ENCODE data around the gene R3HDM1. TPM values are rescaled to one million over a fixed set of nuclear protein-coding genes. Genes with fewer than 3 reads are reported as not detected.

The R3HDM1 gene
- total RNA-seq, 3 donors from 2014 or later = 41.5 to 54.3 (median 51.5) TPM

DNA sequence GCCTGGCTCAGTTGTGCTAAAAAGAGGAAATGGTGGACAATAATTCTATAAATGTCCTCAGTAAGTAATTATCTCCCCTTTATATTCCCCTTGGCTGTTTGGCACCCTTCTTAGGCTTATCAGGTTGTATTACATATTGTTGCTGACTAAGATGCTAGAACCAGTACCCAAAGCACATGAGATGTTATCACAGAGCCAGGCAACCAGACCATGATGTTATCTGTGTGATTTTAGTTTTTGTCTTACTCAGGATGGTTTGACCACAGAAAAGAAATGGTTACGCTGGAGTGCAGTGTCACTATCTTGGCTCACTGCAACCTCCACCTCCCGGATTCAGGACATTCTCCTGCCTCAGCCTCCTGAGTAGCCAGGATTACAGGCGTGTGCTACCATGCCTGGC is 15.2 kb downstream of the R3HDM1 start:
- Mint-ChIP-seq H3K4me3 (no peak overlapping the region), H3K27me3 (ENCODE audit: low read depth) (no peaks in the 10 kb centered on the region), H3K9me3 (no peaks in the 10 kb centered on the region), H3K36me3 (ENCODE audit: insufficient read depth) (peaks cover 13% of the 10 kb centered on the region), H3K4me1 (ENCODE audit: low read depth) (peaks cover 20% of the 10 kb centered on the region)
- ATAC-seq = peak; percentile 25 to 55
- no peak for DNase-seq

DNA sequence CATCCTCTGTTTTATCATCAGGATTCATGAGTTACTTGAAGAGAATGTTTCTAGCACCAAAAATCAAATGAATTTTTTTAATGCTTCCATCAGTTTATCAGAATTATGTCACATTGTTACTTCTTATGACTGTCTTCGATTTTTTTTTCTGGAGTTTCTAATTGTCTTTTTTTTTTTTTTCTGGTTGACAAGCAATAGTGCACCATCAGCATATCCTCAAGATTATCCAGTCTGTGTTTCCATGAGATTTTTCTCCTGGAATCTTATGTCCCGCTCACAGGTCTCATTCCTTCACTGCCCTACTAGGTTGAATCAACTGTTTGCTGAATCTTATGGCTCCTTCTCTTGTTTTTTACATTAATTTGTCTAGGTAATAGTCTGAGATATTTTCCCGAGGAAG is 16.0 kb downstream of the R3HDM1 start:
- H3K4me3 Mint-ChIP-seq = no peak overlapping the region
- no peaks in the 10 kb centered on the region for H3K27me3 Mint-ChIP-seq (ENCODE audit: low read depth)
- H3K36me3 Mint-ChIP-seq (ENCODE audit: insufficient read depth) = peaks cover 13% of the 10 kb centered on the region
- ATAC-seq (no peak), DNase-seq (no peak)
- no peaks in the 10 kb centered on the region for H3K9me3 Mint-ChIP-seq
- H3K4me1 Mint-ChIP-seq (ENCODE audit: low read depth) = peaks cover 19% of the 10 kb centered on the region

DNA sequence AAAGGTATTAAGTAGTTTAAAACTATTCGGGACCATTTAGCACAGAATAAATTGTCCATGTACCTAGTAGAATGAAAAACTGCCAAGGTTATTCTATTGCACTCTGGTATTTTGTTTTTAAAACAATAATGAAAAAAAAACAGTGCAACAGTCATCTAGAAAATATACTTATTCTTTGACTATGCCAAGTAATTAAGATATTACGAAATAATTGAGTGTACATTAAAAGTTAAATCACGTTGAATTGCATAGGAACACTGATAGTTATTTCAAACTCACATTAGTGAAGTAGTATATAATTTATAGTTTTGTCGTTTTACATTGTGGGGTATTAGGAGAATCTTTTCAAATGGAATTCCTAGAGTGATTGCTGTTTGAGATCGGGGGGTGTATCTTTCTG is 20.1 kb downstream of the R3HDM1 start:
- ATAC-seq = no peak
- Mint-ChIP-seq H3K4me3 (no peak overlapping the region), H3K36me3 (ENCODE audit: insufficient read depth) (peaks cover 20% of the 10 kb centered on the region), H3K4me1 (ENCODE audit: low read depth) (peaks cover 13% of the 10 kb centered on the region), H3K27me3 (ENCODE audit: low read depth) (no peaks in the 10 kb centered on the region), H3K9me3 (no peaks in the 10 kb centered on the region)
- DNase-seq = no peak

DNA sequence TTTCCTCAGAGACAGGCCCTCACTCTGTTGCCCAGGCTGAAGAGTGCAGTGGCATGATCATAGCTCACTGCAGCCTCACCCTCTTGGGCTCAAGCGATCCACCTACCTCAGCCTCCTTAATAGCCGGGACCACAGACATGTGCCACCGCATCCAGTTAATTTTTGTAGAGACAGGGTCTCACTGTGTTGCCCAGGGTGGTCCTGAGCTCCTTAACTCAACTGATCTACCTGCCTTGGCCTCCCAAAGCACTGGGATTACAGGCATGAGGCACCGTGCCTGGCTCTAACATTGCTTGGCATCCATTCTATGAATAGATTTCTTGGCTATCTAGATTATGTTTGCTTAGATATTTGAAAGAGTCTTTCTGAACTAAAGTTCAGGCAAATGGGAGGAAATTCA is 21.6 kb downstream of the R3HDM1 start:
- H3K36me3 Mint-ChIP-seq (ENCODE audit: insufficient read depth) = peaks cover 18% of the 10 kb centered on the region
- H3K4me3 Mint-ChIP-seq = no peak overlapping the region
- ATAC-seq = no peak
- no peaks in the 10 kb centered on the region for H3K9me3 Mint-ChIP-seq
- no peaks in the 10 kb centered on the region for H3K27me3 Mint-ChIP-seq (ENCODE audit: low read depth)
- no peak for DNase-seq
- H3K4me1 Mint-ChIP-seq (ENCODE audit: low read depth) = peaks cover 11% of the 10 kb centered on the region

DNA sequence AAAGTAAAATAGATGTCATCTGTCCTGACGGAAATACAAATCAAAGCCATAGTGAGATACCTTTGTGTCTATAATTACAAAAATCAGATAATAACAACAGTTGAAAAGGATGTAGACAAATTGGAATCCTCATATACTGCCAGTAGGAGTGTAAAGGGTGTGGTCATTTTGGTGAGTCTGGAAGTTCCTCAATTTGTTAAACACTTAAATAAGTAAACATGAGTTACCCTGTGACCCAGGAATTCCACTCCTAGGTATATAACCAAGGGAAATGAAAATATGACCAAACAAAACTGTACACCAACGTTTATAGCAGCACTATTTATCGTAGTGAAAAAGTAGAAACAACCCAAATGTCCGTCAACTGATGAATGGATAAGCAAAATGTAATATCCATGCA is 24.0 kb downstream of the R3HDM1 start:
- ATAC-seq (no peak), DNase-seq (no peak)
- Mint-ChIP-seq H3K27me3 (ENCODE audit: low read depth) (no peaks in the 10 kb centered on the region), H3K9me3 (no peaks in the 10 kb centered on the region), H3K4me1 (ENCODE audit: low read depth) (peaks cover 12% of the 10 kb centered on the region), H3K36me3 (ENCODE audit: insufficient read depth) (peaks cover 20% of the 10 kb centered on the region), H3K4me3 (no peak overlapping the region)

DNA sequence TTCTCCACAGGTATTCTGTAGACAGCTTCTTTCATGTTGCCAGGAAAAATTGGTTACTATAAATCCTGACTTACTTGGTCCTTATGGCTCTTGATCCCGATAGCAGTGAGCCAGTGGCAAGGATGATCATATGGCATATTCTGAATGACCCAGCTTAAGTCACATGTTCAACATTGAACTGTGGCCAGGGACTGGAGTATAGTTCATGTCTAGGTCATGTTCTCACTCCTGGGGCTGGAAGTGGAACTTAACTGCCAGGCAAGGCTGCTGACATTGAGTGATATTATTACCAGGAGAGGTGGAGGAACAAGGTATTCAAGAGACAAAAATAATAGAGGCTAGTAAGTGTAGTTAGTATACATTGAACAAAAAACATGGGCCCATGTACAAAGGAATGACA is 26.2 kb downstream of the R3HDM1 start:
- Mint-ChIP-seq H3K36me3 (ENCODE audit: insufficient read depth) (peaks cover 18% of the 10 kb centered on the region), H3K4me3 (no peak overlapping the region), H3K9me3 (no peaks in the 10 kb centered on the region), H3K27me3 (ENCODE audit: low read depth) (no peaks in the 10 kb centered on the region), H3K4me1 (ENCODE audit: low read depth) (peaks cover 10% of the 10 kb centered on the region)
- no peak for ATAC-seq
- no peak for DNase-seq

DNA sequence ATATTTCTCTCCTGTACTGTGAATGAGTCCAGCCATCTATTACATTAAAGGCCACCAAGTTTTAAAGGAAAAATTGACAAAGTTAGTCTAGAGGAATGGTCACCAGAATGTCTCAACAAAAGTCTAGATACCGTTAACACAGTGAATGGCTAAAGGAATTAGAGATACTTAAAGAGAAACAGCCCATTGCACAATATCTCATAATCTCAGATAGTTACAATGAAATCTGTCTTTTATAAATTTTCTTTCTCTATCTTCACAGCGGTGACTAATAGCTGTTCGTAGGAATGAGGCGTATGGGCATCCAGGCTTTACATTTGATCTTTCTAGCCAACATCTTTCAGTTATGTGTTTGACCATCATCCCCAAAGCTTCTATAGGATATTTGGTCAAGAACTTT is 30.6 kb downstream of the R3HDM1 start:
- DNase-seq (no peak), ATAC-seq (no peak)
- peaks cover 17% of the 10 kb centered on the region for H3K36me3 Mint-ChIP-seq (ENCODE audit: insufficient read depth)
- H3K4me3 Mint-ChIP-seq = no peak overlapping the region
- no peaks in the 10 kb centered on the region for H3K9me3 Mint-ChIP-seq
- no peaks in the 10 kb centered on the region for H3K27me3 Mint-ChIP-seq (ENCODE audit: low read depth)
- peaks cover 11% of the 10 kb centered on the region for H3K4me1 Mint-ChIP-seq (ENCODE audit: low read depth)

DNA sequence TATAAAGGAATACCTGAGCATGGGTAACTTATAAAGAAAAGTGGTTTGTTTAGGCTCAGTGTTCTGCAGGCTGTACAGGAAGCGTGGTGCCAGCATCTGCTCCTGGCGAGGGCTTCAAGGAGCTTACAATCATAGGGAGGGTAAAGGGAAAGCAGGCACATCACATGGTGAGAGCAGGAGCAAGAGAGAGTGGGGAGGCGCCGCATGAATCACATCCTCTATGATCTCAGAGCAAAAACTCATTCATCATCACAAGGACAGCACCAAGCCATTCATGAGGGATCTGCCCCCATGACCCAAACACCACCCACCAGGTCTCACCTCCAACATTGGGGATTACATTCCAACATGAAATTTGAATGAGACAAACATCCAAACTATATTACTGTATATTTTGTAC is 32.5 kb downstream of the R3HDM1 start:
- Mint-ChIP-seq H3K9me3 (no peaks in the 10 kb centered on the region), H3K36me3 (ENCODE audit: insufficient read depth) (peaks cover 17% of the 10 kb centered on the region), H3K4me1 (ENCODE audit: low read depth) (peaks cover 6% of the 10 kb centered on the region), H3K4me3 (no peak overlapping the region), H3K27me3 (ENCODE audit: low read depth) (no peaks in the 10 kb centered on the region)
- ATAC-seq (peak in 1 of 2 donors; percentile 43), DNase-seq (no peak)

DNA sequence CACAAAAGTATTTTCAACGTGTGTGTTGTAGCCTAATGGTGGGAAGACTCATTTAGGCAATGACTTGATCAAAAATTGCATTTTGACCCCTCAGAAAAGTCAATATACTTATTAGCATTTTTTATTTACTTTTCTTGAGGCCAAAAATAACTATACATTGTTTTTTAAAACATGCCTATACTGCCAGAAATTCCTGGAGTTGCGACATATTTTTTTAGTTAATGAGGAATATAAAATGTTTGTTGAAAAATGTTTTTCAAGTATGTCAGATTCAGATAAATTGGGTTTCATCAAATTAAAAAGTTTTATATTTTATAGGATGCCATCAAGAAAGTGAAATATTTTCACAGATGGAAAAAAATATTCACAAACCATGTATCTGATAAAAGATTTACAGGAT is 39.6 kb downstream of the R3HDM1 start:
- ATAC-seq (no peak), DNase-seq (no peak)
- Mint-ChIP-seq H3K4me3 (no peak overlapping the region), H3K4me1 (ENCODE audit: low read depth) (no peaks in the 10 kb centered on the region), H3K36me3 (ENCODE audit: insufficient read depth) (peaks cover 11% of the 10 kb centered on the region), H3K27me3 (ENCODE audit: low read depth) (no peaks in the 10 kb centered on the region), H3K9me3 (no peaks in the 10 kb centered on the region)

DNA sequence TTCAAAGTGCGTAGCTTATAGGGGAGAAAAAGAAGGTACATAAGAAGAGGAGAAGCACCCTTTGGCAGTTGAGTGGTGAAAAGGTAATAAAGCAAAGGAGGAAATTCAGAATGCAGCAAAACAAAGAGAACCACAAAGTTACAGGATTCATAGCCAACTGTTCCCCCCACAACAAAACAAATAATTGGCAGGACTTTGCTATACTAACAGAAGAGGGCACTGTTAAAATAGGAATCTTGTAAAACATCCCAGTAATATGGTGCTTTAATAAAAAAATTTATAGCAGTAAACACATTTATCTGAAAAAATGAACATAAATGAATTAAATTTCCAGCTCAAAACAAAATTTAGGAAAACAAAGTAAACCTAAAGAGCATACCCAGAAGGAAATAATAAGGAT is 42.3 kb downstream of the R3HDM1 start:
- ATAC-seq = no peak
- H3K4me3 Mint-ChIP-seq = no peak overlapping the region
- DNase-seq = no peak
- peaks cover 13% of the 10 kb centered on the region for H3K36me3 Mint-ChIP-seq (ENCODE audit: insufficient read depth)
- H3K9me3 Mint-ChIP-seq = no peaks in the 10 kb centered on the region
- H3K27me3 Mint-ChIP-seq (ENCODE audit: low read depth) = no peaks in the 10 kb centered on the region
- no peaks in the 10 kb centered on the region for H3K4me1 Mint-ChIP-seq (ENCODE audit: low read depth)

DNA sequence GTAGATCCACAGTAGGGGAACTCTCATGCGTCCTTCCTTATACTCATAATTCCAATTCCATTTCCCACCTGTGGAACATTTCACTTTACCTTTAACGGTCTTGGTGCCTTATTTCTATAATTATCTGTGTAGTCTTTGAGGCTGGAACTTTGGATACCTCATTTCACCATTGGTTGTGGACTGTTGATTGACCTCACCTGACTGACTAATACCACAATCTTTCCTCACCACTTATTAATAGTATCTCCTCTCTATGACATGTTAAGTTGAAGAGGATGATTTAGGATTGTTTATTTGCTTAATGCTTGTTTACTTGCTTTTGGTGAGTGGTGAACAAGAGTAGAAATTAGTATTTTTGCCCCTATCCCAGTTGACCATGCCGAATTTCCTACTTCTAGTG is 50.0 kb downstream of the R3HDM1 start:
- Mint-ChIP-seq H3K36me3 (ENCODE audit: insufficient read depth) (peaks cover 7% of the 10 kb centered on the region), H3K9me3 (no peaks in the 10 kb centered on the region), H3K27me3 (ENCODE audit: low read depth) (no peaks in the 10 kb centered on the region), H3K4me1 (ENCODE audit: low read depth) (peaks cover 11% of the 10 kb centered on the region), H3K4me3 (no peak overlapping the region)
- ATAC-seq (no peak), DNase-seq (no peak)

DNA sequence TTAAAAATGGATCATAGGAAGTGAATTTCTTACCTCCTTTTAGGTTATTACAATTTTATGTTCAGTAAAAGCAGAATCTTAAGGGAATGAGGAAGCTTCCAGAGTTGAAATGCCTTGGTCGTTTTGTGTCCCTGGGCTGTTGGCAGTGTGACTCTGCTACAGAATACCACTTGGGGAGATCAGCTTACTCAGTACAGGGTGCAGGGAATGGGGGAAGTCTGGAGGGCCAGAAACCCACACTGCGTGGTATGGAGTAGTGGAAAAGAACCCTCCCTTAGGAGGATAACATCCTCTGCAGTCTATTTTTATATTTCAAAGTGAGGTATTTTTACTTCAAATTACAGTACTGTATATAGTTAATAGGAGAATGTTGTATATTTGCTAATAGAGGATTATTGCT is 51.1 kb downstream of the R3HDM1 start:
- Mint-ChIP-seq H3K27me3 (ENCODE audit: low read depth) (no peaks in the 10 kb centered on the region), H3K4me3 (no peak overlapping the region), H3K4me1 (ENCODE audit: low read depth) (peaks cover 17% of the 10 kb centered on the region), H3K36me3 (ENCODE audit: insufficient read depth) (peaks cover 5% of the 10 kb centered on the region), H3K9me3 (no peaks in the 10 kb centered on the region)
- ATAC-seq (no peak), DNase-seq (no peak)

DNA sequence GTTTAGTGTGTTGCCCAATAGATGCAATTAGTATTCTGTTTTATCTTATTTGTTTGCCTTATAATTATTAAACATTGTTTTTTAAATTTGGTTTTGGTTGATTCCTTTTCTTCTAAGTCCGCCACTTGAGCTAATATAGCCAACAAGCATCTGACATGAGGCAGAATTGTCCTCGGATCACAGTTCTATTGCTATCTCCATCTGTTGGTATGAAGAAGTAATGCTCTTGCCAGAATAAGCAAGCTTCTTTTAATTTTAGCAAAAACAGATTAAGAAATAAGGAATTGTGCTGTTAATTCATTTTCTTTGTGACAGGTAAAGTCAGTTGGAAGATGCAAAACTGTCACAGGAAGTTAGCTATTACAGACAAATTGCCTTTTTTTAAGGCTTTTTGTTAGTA is 54.3 kb downstream of the R3HDM1 start:
- H3K4me1 Mint-ChIP-seq (ENCODE audit: low read depth) = peaks cover 31% of the 10 kb centered on the region
- ATAC-seq = no peak
- DNase-seq = no peak
- peaks cover 5% of the 10 kb centered on the region for H3K36me3 Mint-ChIP-seq (ENCODE audit: insufficient read depth)
- no peaks in the 10 kb centered on the region for H3K9me3 Mint-ChIP-seq
- no peaks in the 10 kb centered on the region for H3K27me3 Mint-ChIP-seq (ENCODE audit: low read depth)
- H3K4me3 Mint-ChIP-seq = no peak overlapping the region

DNA sequence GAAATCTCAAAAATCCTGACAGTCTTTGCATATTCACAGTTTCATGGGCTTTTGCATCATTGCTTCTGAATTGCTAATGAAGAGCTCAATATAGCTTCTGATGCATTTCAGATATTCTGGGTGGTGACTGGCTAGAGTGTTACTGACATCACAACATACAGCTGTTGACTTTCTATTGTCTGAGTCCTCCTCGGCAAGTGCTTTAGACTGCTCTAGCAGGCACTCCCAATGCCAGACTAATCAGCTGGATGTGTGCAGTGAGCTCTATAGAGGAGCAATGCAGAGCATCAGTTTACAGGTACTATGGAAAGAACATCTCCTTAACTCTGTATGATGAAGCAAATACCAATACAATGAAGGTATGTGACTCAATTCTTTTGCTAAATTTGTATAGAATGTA is 54.9 kb downstream of the R3HDM1 start:
- no peak overlapping the region for H3K4me3 Mint-ChIP-seq
- DNase-seq = no peak
- no peaks in the 10 kb centered on the region for H3K27me3 Mint-ChIP-seq (ENCODE audit: low read depth)
- H3K9me3 Mint-ChIP-seq = no peaks in the 10 kb centered on the region
- ATAC-seq = no peak
- peaks cover 36% of the 10 kb centered on the region for H3K4me1 Mint-ChIP-seq (ENCODE audit: low read depth)
- peaks cover 5% of the 10 kb centered on the region for H3K36me3 Mint-ChIP-seq (ENCODE audit: insufficient read depth)

DNA sequence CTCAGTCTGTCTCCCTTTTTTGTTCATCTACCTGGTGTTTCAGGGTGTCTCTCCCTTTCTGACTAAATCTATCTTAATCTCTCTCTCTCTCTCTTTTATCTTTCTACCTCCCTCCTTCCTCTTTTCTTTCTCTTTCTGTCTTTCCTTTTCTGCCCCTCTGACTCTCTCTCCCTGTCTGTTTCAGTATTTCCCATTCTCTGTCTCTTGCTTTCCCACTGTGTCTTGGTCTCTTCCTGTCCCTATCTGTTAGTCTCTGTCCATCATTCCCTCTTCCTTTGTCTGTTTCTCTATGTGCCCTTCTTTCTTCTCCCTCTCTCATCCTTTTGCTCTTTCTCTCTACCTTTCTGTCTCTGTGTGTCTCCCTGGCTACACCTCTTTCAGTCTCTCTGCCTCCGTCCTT is 56.7 kb downstream of the R3HDM1 start:
- no peak overlapping the region for H3K4me3 Mint-ChIP-seq
- H3K4me1 Mint-ChIP-seq (ENCODE audit: low read depth) = peaks cover 39% of the 10 kb centered on the region
- no peak for DNase-seq
- no peak for ATAC-seq
- H3K36me3 Mint-ChIP-seq (ENCODE audit: insufficient read depth) = peaks cover 13% of the 10 kb centered on the region
- H3K27me3 Mint-ChIP-seq (ENCODE audit: low read depth) = no peaks in the 10 kb centered on the region
- peaks cover 6% of the 10 kb centered on the region for H3K9me3 Mint-ChIP-seq

DNA sequence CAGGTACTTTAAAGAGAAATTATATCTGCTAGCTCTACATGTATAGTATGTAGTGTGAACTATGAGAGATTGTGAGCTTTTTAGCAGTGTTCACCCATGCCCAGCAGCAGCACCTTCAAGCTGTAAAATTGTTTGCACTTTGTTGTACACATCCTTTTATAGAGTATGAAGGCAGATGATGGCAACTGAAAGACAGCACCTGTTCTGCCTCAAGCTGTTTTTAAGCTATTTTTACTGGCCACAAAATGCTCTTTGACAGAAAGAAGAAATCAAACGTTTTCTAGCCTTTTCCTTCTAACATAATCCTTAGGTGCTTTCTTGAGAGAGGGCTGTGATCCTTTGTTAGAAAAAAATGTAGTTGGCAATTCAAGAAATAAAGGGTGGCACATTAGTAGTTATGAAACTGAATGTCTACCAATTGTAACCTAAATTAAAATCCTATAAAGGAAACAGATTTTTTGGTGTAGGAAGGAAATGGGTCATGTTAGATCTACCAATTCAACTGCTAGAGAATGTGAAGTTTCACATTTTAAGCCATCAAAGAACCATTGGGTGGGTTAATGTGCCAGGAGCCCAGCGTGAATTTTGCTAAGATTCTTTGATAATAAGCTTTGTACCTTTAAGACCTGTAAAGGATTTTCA is 59.5 kb downstream of the R3HDM1 start:
- Mint-ChIP-seq H3K4me1 (ENCODE audit: low read depth) (peaks cover 35% of the 10 kb centered on the region), H3K27me3 (ENCODE audit: low read depth) (no peaks in the 10 kb centered on the region), H3K9me3 (peaks cover 6% of the 10 kb centered on the region), H3K4me3 (no peak overlapping the region), H3K36me3 (ENCODE audit: insufficient read depth) (peaks cover 13% of the 10 kb centered on the region)
- DNase-seq (no peak), ATAC-seq (no peak)

Data from activated T-cell treated with anti-CD3 and anti-CD28 coated beads, Interleukin-2, amount 50 U/mL, for 4 hours (primary cell).